Measurements from ENCODE around the gene HOMER3.

DNA sequence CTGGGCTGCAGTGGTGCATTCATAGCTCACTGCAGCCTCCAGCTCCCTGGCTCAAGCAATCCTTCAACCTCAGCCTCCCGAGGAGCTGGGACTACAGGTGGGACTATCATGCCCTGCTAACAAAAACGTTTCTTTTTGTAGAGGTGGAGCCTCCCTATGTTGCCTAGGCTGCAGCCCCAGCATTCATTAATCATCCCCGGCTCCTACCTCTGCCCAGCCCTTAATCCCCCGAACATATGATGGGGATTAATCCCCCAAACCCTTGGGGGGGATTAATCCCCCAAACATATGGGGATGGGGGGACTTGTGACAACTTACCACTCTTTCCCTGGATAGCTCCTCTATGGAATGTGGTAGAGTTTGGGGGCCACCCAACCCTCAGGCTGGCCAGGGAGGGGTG is 46.4 kb upstream of the HOMER3 start:
- TF ChIP-seq, protein P1, sequence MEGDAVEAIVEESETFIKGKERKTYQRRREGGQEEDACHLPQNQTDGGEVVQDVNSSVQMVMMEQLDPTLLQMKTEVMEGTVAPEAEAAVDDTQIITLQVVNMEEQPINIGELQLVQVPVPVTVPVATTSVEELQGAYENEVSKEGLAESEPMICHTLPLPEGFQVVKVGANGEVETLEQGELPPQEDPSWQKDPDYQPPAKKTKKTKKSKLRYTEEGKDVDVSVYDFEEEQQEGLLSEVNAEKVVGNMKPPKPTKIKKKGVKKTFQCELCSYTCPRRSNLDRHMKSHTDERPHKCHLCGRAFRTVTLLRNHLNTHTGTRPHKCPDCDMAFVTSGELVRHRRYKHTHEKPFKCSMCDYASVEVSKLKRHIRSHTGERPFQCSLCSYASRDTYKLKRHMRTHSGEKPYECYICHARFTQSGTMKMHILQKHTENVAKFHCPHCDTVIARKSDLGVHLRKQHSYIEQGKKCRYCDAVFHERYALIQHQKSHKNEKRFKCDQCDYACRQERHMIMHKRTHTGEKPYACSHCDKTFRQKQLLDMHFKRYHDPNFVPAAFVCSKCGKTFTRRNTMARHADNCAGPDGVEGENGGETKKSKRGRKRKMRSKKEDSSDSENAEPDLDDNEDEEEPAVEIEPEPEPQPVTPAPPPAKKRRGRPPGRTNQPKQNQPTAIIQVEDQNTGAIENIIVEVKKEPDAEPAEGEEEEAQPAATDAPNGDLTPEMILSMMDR (IDR thresholded peaks at IDR 0.05 in 2 of 3, conservative IDR thresholded peaks at IDR 0.05 in 1 of 3; ENCODE audit: control insufficient read depth in 2 of 3, extremely low read depth in 1 of 3, insufficient read depth in 1 of 3, low read depth in 3 of 3, low read length in 3 of 3) = no peak
- TF ChIP-seq PML (IDR thresholded peaks at IDR 0.05; ENCODE audit: low read length) (no peak), SIN3A (IDR thresholded peaks at IDR 0.05; ENCODE audit: low read depth, low read length) (no peak), NR2C2 (IDR thresholded peaks at IDR 0.05; ENCODE audit: borderline replicate concordance, control insufficient read depth, insufficient read length, low read depth) (no peak), SMAD1 (IDR thresholded peaks at IDR 0.05; ENCODE audit: low read depth, partially characterized antibody) (no peak)

All from GM12878 (cell line).